NCI-H2029 (cell line): Measurements from ENCODE around the gene CXADR.
"Not testable (repeated sequence)": the region's sequence is repeated elsewhere in the genome, so short reads cannot be mapped to it uniquely, and the experiment has no call there.

Experiments
- DNase-seq: peaks from one replicate; lab custom pipeline; 2025; lab: John Stamatoyannopoulos, UW

Gene CXADR

GRCh38 chr21:17502985-17503384 is 9.9 kb upstream of the CXADR start:
- DNase-seq: not testable (repeated sequence)

- no peak for DNase-seq
These were observed 5.9 kb upstream of the CXADR start for GRCh38 chr21:17506951-17507350.

GRCh38 chr21:17507591-17507990 is 5.3 kb upstream of the CXADR start:
- no peak for DNase-seq

- DNase-seq: no peak
These were observed 626 bp downstream of the CXADR start for GRCh38 chr21:17513214-17514123.

- no peak for DNase-seq
These were observed 1.4 kb downstream of the CXADR start for GRCh38 chr21:17514124-17514845.

GRCh38 chr21:17517008-17517407 is 4.2 kb downstream of the CXADR start:
- DNase-seq: not testable (repeated sequence)

- DNase-seq: no peak
These were observed 6.4 kb downstream of the CXADR start for GRCh38 chr21:17519208-17519738.

GRCh38 chr21:17519965-17520609 is 7.2 kb downstream of the CXADR start:
- no peak for DNase-seq

- DNase-seq: no peak
These were observed 10.2 kb downstream of the CXADR start for GRCh38 chr21:17523007-17523451.

GRCh38 chr21:17523979-17524494 is 11.2 kb downstream of the CXADR start:
- DNase-seq: not testable (repeated sequence)

GRCh38 chr21:17524635-17525034 is 11.8 kb downstream of the CXADR start:
- no peak for DNase-seq

- no peak for DNase-seq
These were observed 13.9 kb downstream of the CXADR start for GRCh38 chr21:17526776-17527175.

- DNase-seq: no peak
These were observed 14.4 kb downstream of the CXADR start for GRCh38 chr21:17527240-17527639.

GRCh38 chr21:17527711-17528110 is 14.9 kb downstream of the CXADR start:
- no peak for DNase-seq

- DNase-seq: no peak
These were observed 16.8 kb downstream of the CXADR start for GRCh38 chr21:17529648-17530047.

GRCh38 chr21:17532292-17532691 is 19.4 kb downstream of the CXADR start:
- no peak for DNase-seq

GRCh38 chr21:17536381-17536780 is 23.5 kb downstream of the CXADR start:
- DNase-seq: no peak

GRCh38 chr21:17537299-17537698 is 24.5 kb downstream of the CXADR start:
- no peak for DNase-seq

- DNase-seq: no peak
These were observed 25.7 kb downstream of the CXADR start for GRCh38 chr21:17538576-17538975.

- DNase-seq: no peak
These were observed 26.5 kb downstream of the CXADR start for GRCh38 chr21:17539323-17539722.

- DNase-seq: no peak
These were observed 27.0 kb downstream of the CXADR start for GRCh38 chr21:17539743-17540341.

GRCh38 chr21:17540530-17540929 is 27.7 kb downstream of the CXADR start:
- DNase-seq: no peak
